HG03521 (cell line): Measurements from ENCODE around the gene TSPEAR.
"Not testable (repeated sequence)": the region's sequence is repeated elsewhere in the genome, so short reads cannot be mapped to it uniquely, and the experiment has no call there.

Experiments
- ATAC-seq: cut with Tn5 transposase; IDR thresholded peaks from one replicate; pipeline ENCODE4 v1.9.1; 2021; ENCODE audit warnings: mild to moderate bottlenecking, moderate library complexity; ENCODE audit not compliant: unreplicated experiment

The TSPEAR gene

DNA sequence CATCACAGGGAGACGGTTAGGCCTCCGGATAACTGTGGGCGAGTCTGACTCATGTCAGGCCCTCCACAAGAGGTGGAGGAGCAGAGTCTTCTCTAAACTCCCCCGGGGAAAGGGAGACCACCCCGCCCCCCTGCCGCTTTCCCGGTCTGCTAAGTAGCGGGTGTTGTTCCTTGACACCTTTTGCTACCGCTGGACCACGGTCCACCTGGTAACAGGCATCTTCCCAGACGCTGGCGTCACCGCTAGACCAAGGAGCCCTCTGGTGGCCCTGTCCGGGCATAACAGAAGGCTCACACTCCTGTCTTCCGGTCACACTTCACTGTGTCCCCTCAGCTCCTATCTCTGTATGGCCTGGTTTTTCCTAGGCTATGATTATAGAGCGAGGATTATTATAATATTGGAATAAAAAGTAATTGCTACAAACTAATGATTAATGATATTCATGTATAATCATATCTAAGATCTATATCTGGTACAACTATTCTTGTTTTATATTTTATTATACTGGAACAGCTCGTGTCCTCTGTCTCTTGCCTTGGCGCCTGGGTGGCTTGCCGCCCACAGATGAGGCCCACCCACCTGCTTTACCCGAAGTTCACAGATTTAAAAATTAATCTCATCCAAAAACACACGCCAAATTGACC is 231.7 kb downstream of the TSPEAR start:
- ATAC-seq, result not testable (repeated sequence)

DNA sequence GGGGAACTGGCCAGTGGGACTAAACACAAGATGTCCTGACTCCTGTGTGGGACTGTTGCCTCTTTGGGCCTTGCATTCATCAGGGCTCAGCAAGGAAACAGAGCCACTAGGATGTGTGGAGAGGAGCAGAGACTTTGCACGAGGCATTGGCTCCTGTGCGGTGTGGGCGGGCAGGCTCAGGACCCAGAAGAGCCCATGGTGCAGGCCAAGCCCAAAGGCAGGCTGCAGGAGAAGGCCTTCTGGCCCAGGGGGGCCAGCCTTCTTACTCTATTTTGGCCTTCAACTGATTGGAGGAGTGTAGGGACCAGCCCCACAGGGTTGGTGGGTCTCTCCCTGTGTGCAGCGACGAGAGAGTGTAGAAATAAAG is 232.6 kb downstream of the TSPEAR start:
- no peak for ATAC-seq

DNA sequence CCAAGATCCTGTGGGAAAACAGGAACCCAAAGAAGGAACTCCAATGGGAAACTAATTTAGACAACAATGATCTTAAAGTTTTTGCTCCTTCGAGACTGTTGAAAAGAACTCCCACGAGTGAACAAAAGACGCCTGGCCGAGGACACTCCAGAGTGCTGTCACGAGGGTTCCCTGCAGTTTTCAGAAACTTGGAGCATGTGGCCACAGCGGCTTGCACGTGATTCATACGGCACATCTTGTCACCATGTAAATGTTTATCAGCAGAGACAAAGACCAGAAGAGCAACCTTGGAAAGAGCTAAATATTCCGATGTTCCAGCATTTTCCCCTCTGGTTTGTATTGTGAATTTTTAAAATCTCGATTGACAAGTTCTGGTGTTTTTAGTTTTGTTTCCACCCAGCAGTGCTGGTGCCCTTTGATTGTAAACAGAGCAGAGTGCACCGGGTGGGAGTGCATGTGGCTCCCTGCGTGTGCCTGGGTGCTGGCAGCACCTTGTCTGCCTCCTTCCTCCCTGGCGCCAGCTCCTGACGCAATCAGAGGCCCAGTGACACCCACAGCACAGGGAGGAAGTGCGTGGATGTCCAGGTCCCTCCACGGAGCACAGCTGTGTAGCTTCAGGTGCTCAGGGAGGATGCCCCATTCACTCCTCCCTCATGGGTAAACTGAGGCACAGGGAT is 233.1 kb downstream of the TSPEAR start:
- ATAC-seq, result no peak

DNA sequence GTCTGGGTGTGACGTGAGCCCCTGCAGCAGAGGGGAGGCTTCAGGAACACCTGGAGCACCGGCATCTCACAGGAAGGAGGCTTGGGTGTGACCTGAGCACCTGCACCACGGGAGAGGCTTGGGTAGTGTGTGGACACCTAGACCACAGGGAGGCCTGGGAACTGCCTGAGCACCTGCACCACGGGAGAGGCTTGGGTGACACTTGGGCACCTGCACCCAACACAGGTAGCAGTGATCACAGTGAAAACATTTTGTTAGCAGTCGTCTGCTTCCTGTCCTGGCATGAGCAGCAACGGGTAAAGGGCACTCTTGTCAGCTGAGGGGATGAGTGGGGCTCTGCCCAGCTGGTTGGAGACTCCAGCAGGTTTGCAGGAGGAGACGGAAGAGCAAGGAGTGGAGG is 233.7 kb downstream of the TSPEAR start:
- ATAC-seq, result no peak

DNA sequence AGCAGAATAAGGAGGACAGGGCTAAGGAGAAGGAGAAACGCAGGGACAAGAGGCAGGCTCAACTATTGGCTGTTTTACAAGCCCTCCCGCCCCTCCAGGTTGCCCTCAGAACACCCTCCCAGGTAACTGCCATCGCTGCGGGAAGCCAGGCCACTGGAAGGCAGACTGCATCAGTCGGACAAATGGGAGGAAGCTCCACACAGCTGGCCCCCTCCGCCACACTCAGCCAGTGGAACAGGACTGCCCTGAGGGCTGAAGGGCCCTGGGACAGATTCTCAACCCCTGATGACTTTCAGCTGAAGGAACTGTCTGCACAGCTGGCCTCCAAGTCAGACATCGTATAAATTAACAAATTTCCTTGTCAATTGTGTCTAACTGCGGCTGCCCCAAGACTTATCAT is 234.2 kb downstream of the TSPEAR start:
- ATAC-seq, result no peak

DNA sequence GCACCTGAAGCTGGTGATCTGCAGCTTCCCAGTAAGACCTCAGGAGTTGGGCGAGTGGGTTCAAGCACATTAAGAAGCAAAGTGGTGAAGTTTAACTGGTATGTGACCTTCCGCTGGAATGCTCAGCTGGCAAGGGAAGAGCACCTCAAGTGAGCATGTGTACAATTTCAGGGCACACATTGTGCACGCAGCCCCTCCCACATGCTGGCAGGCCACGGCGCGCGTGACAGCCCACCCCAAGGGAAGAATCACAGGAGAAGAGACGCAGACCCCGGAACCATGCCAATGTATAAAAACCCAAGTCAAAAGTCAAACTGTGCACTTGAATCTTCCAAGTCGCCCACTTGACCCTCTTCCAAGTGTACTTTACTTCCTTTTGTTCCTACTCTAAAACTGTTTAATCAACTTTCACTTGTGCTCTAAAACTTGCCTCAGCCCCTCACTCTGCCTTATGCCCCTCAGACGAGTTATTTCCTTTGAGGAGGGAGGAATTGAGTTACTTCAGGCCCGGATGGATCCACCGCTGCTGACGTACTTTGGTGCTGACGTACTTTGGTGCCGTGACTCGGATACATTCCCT is 236.0 kb downstream of the TSPEAR start:
- ATAC-seq, result no peak

DNA sequence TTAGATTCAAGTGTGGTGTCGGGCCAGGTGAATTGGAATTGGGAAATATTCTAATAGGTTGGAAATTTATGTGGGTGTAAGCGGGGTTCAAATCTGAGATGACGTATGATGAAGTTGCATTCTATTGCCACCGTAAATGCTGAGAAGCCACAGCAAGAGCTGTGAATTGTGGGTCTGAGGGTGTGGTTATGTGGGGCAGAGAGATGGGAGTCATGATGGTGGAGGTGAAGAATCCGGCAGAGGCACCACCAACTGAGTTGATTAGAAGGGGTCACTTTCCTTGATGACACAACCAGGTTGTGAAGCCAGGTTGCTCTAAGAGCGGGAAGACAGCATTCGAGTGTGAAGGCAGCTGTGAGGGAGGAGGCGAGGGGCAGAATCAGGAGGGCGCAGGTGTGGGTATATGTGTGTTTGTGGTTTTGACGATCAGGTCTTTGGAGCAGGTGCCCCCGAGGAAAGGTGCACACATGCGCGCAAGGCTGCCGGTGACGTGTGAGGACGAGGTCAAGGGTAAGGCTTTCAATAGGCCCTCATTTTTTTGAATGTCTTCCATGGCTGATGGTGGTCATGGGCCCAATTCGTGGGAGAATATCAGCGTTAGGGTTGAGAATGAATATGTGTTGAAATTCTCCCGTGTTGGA is 237.3 kb downstream of the TSPEAR start:
- ATAC-seq, result no peak

DNA sequence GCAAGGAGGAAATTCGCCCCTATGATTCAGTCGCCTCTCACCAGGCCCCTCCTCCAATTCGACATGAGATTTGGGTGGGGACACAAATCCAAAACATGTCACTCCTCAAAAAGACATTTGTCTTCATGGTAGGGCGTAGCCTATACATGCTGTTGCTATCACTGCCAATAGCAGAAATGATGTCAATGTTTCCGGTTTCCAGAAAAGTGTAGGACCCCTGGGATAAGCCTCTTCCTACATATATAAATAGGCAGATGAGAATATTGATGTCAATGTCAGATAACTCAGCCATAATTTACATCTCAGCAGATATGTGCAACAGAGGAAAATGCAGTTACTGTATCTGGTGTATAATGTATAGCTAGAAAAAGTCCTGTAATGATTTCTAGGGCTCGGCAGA is 239.4 kb downstream of the TSPEAR start:
- ATAC-seq, result no peak

DNA sequence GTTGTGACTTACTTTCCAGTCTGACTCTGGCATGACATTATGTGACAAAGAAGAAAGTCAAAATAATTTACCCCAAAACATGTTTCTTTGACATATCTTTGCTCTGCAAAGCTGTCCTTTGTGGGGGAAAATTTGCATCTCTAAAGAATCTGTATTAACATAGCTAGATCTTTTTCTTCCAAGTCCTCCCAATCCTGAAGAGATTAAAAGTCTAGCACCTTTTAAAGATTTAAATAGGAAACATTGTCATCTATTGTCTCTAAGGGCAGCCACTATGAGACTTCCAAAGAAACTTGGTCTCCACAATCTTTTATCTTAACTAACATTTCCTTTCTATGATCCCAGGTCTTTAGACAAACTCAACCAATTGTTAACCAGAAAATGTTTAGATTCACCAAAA is 240.0 kb downstream of the TSPEAR start:
- no peak for ATAC-seq

DNA sequence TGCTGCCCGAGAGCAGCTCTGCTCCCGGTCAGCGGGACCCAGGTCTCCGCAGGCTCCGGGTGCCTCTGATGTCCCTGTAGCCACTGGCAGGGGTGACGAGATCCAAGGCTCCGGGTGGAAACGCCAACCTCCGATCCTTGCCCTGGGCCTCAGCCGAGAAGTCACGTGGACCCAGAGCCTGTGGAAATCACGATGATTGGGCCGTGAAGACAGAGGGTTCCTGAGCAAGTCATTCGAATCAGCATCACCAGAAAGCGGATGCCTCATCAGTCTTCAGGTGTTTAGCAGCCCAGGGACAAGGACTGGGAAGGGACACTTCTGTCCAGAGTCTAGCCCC is 243.5 kb downstream of the TSPEAR start:
- no peak for ATAC-seq

DNA sequence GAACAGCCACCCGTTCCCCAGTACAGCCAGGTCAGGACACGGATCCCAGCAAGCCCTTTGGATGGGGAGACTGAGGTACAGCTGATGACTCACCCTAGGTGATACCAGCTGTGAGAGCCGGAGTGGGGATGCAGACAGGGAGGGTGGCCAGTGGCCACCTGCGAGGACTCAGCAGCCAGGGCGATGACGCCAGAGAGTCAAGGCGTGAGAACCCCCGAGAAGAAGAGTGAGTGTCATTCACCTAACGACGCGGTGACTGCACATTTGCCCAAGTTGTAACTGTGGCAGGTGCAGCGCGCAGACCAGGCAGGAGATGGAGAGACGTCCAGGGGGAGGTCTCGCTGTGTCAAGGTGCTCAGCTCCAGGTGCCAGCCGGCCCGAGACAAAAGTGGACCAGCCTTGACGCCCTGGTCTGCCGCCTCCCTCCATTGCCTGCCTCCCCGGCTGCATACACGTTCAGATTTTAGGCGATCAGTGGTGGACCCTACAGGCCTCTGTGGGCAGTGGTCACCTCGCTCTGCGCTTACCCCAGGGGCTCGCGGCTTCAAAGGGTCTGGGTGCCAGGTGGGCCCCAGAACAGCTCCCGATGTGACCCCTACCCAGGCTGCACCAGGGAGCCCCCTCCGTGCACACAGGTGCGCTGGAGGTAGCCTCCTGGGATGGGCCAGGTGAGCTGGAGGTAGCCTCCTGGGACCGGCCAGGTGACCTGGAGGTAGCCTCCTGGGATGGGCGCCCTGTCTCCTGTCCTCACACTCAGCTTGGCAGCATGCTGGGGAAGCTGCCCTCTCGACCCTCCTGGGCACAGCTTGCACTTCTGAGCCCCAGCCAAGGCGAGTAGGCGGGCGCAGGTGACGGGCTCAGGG is 244.1 kb downstream of the TSPEAR start:
- ATAC-seq, result no peak

DNA sequence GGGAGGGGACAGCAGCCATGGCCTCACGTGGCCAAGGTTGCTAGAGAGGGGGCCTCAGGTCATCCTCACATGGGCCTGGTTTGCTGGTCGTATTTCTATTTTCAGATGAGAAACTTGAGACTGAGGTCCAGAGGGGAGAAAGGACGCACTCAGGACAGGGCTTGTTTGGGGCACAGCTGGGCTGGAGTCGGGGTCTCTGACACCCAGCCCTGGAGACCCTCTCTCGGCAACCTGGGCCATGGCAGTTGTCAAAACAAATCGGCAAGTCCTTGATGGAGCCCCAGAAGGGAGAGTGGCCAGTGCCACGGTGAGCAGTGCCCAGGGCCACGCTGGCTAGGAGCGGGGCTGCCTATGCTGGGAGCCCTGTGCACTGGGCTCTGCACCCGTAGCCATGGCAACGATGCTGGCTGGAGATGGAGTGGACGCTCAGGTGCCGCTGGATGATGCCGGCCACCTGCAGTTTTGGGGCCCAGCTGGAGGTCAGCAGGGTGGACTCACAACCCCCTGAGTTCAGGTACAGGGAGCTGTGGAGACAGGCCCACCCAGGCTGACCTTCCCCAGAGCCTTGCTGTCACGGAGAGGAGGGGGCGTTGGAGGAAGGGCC is 244.9 kb downstream of the TSPEAR start:
- ATAC-seq, result no peak

DNA sequence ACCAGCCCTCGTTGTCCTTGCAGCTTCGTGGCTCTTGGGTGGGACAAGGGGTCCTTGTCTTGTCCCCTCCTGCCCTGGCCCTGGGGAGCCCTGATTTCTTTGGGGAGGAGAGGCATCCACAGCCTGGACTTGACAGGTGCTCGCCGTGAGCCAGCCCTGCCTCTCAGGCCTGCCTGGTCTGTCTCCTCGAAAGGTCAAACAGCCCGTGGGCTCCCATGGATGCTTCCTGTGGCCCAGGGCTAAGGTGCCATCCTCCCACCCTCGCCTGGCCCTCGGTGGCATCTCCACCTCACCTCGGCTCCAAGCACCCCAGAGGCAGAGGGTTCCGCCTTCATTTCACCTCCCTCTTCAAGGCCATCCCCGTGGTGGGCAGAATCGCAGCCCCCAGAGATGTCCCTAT is 247.0 kb downstream of the TSPEAR start:
- ATAC-seq, result no peak

DNA sequence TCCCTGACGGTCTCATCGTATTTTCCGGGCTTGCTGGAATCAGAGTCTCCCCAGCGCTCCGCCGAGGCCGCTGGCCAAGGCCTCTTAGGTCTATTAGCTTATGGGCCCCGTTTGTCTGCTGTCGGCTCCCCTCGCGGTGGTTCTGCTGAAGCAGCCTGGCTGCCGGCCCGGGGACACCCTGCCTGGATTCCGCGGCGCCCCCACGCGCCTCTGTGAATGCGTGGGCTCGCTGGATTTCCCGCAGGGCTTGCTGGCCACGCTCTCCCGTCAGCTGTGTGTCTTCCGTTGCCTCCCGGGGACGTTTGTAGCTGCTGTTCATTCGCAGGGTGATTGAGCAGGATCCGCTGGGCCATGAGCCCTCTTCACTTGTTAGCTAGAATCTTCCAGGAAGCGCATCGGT is 247.6 kb downstream of the TSPEAR start:
- no peak for ATAC-seq

DNA sequence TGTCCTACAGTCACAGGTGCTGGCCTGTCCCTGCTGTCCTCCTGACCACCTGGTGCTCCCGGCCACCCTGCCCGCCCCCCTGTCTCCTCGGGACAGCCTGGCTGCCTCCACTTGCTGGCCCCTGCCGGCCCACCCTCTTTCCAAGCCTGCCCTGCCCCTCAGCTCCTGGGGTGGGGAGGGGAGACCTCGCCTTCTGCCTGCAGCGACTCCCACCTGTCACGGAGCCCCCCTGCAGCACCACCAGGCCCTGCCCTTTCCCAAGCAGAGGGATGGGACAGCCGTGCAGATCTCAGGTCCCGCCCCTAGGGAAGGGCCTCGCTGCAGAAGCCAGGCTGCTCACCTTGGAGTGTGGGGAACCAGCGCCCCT is 248.6 kb downstream of the TSPEAR start:
- no peak for ATAC-seq

DNA sequence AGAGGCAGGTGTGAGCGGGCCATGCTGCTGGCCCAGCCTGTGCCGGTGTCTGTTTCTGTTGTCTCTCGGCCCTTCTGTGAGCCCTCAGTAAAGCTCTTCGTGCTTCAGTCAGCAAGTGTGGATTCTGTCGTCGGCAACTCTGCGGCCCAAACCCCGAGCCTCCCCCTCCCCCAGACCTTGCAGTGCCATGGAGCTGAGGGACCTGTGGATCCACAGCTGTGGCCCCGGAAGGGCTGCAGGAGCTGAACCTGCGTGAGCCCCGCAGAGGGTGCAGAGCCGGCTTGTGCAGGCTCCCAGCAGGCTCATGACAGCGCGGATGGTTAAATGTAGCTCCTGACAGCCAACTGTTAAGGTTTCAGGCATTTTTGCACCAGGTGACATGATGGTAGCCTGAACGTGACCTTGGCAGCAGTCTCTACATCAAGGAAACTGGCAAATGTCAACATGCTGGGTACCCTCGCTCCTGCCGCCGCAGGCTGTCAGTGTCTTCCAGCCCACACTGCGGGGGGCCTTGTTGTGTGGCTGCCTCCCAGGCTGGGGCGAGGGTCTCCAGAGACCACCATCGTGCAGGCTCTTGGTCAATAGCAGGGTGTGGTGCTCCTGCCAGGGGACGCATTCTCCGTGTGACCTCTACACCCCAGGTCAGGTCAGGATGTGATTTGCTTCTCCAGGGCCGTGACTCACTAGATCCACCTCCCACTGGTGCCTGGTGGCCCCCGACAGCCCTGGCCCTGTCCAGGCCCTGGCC is 249.1 kb downstream of the TSPEAR start:
- no peak for ATAC-seq

DNA sequence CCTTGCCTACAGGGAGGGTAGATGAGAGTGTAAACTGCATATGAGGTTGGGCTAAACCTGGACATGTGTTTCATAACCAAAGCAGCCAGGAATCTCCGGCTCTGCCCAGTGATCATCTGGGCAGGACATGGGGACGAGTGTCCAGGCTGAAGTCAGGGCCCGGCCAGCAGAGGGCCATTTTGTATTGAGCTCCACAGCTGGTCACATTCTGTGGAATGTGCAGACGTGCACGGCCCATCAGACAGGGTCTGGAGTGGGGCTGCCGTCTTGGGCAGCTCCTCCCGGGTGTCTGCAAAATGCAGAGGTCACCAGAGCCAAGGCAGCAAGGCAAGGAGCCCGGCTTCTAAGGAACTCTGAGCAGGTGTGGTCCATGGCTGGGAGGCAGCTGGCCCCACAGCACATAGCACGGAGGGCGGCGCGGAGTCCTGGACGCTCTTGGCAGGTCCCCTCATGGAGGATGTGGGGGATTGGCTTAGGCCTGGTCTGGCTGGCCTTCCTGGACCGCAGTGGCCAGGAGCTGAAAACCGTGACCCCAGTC is 249.8 kb downstream of the TSPEAR start:
- no peak for ATAC-seq

DNA sequence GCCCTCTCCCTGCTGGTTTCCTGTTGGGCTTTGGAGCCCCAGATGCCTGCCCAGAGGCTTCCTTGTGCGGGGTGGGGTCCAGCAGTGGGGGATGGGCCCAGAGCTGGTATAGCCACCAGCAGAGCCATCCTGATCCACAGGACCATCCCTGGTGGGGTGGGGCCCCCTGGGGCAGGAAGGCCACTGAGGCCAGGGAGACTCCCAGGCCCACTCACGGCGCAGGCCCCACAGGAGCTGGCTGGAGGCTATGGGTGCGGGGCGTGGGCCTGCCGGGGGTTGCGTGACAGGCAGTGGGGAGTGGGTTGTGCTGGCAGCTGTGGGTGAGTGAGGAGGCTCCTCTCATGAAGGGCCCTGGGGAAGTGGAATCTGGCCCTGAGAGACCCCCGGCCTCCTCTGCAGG is 250.4 kb downstream of the TSPEAR start:
- no peak for ATAC-seq

DNA sequence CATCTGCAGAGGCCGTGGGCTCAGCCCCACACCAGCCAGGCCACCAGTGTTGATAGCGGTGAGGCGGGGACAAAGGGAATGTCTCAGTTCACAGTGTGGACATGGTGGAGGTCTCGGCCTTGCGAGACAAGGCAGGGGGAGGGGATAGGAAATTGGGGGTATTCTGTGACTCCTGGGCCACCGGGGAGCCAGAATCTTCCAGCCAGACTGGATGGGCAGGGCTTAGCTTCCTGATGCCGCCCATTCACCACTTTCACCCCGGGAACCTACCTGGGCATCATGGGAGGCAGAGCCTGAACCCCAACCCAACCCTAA is 251.0 kb downstream of the TSPEAR start:
- ATAC-seq, result no peak

DNA sequence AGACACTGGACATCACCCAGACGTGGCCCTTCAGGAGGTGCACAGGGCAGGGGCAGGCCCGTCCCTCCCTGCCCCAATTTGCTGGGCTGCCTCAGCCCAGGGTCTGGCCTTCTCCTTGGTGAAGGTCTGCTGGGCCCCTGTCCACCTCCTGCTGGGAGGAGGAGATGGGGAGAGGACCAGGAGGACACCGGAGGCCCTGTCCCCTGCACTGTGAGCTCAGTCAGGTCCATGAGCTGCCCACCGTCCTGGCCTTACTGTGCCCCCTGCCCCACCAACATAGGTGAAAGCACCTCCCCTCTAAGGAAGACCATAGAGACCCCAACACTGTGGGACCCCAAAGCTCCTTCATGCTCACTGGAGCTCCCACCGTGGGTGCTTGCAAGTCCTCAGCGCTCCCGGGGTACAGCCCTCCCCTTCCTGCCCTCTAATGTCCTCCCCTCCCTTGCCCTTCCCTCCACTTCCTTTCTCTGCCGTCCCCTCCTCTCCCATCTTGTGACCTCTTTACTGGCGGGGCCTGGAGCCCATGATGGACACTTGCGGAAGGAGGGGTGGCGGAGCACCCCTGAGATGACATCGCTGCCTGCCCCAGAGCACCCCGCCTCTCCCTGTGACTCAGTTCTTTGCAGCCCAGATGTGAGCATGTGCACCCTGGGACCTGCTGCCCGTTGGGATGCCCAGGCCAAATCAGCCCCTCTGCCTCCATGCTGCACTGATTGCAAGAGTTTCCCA is 251.5 kb downstream of the TSPEAR start:
- no peak for ATAC-seq
